ENCODE results near the gene YES1.

YES1 gene

GRCh38 chr18:681985-682384, 130.1 kb downstream of the YES1 start:
- H3K9ac ChIP-seq (ENCODE audit: low read length): no peak overlapping the region
- no peaks in the 10 kb centered on the region for H3K27me3 ChIP-seq (ENCODE audit: control insufficient read depth, insufficient read depth, low read length)
- H3K4me1 ChIP-seq (ENCODE audit: control insufficient read depth, insufficient read depth, low read length): no peaks in the 10 kb centered on the region
- peaks cover 13% of the 10 kb centered on the region for H3K36me3 ChIP-seq (ENCODE audit: control insufficient read depth, insufficient read depth, low read length)
- no peak overlapping the region for H3K4me3 ChIP-seq (ENCODE audit: low read length)
- H3K27ac ChIP-seq (ENCODE audit: low read depth, low read length): no peak overlapping the region

GRCh38 chr18:680392-680791, 131.7 kb downstream of the YES1 start:
- Histone ChIP-seq H3K9ac (ENCODE audit: low read length) (no peak overlapping the region), H3K27me3 (ENCODE audit: control insufficient read depth, insufficient read depth, low read length) (no peaks in the 10 kb centered on the region), H3K36me3 (ENCODE audit: control insufficient read depth, insufficient read depth, low read length) (peaks cover 14% of the 10 kb centered on the region)

GRCh38 chr18:679516-679915, 132.5 kb downstream of the YES1 start:
- no peak overlapping the region for H3K4me3 ChIP-seq (ENCODE audit: low read length)
- H3K27me3 ChIP-seq (ENCODE audit: control insufficient read depth, insufficient read depth, low read length): no peaks in the 10 kb centered on the region
- H3K9ac ChIP-seq (ENCODE audit: low read length): no peak overlapping the region
- H3K27ac ChIP-seq (ENCODE audit: low read depth, low read length): no peak overlapping the region
- peaks cover 2% of the 10 kb centered on the region for H3K4me1 ChIP-seq (ENCODE audit: control insufficient read depth, insufficient read depth, low read length)
- H3K36me3 ChIP-seq (ENCODE audit: control insufficient read depth, insufficient read depth, low read length): peaks cover 14% of the 10 kb centered on the region

More at GRCh38 chr18:680392-680791, 131.7 kb downstream of the YES1 start:
- no peaks in the 10 kb centered on the region for H3K4me1 ChIP-seq (ENCODE audit: control insufficient read depth, insufficient read depth, low read length)
- no peak overlapping the region for H3K27ac ChIP-seq (ENCODE audit: low read depth, low read length)
- H3K4me3 ChIP-seq (ENCODE audit: low read length): no peak overlapping the region

DNA sequence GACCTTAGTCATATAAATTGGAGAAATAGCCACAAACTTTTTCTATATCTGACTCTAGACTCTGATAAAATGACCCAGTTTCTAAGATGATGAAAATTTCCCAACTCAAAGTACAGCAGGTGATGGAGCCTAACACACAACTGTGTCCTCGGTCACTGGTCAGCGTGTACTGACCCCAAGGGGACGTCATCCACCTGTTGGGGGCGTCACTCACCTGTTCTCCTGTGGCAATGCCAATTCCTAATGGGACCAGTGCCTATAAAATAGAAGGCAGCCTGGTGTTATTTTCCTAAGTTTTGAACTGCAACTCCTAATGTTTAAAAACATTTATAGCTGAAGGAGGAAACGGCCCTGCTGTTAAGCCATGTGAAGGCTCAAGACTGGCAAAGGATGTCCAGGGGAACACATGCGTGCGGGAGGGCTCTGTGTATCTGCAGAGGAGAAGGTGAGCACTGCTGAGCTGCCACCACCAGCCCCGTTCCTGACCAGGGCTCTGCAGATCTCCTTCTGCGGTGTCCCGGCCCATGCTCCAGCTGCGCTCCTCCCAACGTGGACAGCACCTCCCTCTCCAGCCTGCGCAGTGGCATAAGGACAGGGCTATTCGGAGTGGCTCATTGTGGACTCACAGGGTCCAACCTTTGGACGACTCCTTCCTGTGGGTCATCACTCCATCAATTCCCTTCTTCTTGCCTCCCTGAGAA, 133.4 kb downstream of the YES1 start:
- peaks cover 14% of the 10 kb centered on the region for H3K36me3 ChIP-seq (ENCODE audit: control insufficient read depth, insufficient read depth, low read length)
- H3K27me3 ChIP-seq (ENCODE audit: control insufficient read depth, insufficient read depth, low read length): no peaks in the 10 kb centered on the region
- no peak overlapping the region for H3K9ac ChIP-seq (ENCODE audit: low read length)

DNA sequence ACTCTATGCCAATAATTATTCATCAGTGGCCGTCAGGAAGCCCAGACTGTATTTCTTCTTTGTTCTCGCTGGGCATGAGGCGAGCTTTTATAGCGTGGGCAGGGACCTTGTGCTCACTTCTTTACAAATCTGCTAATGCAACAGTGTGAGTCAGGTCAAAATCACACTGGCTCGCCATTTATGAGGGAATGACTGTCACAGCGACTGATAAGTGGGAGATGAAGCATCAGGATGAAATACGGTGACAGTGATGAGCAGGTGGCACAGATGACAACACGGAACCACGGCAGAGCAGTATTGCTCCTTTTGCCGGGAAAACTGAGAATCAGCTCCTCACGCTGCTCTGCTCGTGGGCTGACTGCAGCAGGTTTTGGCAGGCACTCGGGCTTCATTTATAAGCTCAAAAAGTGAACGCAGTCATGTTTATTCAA, 134.1 kb downstream of the YES1 start:
- no peak overlapping the region for H3K4me3 ChIP-seq (ENCODE audit: low read length)
- no peak overlapping the region for H3K9ac ChIP-seq (ENCODE audit: low read length)
- peaks cover 4% of the 10 kb centered on the region for H3K4me1 ChIP-seq (ENCODE audit: control insufficient read depth, insufficient read depth, low read length)
- H3K27me3 ChIP-seq (ENCODE audit: control insufficient read depth, insufficient read depth, low read length): no peaks in the 10 kb centered on the region
- no peak overlapping the region for H3K27ac ChIP-seq (ENCODE audit: low read depth, low read length)
- peaks cover 14% of the 10 kb centered on the region for H3K36me3 ChIP-seq (ENCODE audit: control insufficient read depth, insufficient read depth, low read length)

More for the DNA sequence above, 133.4 kb downstream of the YES1 start:
- H3K27ac ChIP-seq (ENCODE audit: low read depth, low read length): no peak overlapping the region
- peaks cover 3% of the 10 kb centered on the region for H3K4me1 ChIP-seq (ENCODE audit: control insufficient read depth, insufficient read depth, low read length)
- no peak overlapping the region for H3K4me3 ChIP-seq (ENCODE audit: low read length)

DNA sequence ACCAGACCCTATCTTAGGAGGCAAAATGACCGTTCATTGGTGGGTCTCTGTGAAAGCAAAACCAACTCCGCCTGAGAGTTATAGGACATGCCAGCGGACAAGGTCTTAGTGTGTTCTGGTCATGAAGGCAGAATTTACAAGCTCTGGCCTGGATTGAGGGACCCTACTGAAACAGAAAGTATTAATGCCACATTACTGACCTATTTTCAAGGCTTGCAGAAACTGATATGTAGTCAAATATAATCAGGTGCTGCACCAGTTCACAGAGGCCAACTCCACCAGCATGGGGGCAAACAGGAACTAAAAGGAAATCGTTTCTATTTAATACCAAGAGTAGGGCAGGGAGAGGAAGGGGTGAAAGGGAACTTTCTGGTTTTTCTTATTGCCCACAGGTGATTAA, 134.9 kb downstream of the YES1 start:
- H3K27ac ChIP-seq (ENCODE audit: low read depth, low read length): no peak overlapping the region
- no peaks in the 10 kb centered on the region for H3K27me3 ChIP-seq (ENCODE audit: control insufficient read depth, insufficient read depth, low read length)
- H3K36me3 ChIP-seq (ENCODE audit: control insufficient read depth, insufficient read depth, low read length): peaks cover 13% of the 10 kb centered on the region
- peaks cover 4% of the 10 kb centered on the region for H3K4me1 ChIP-seq (ENCODE audit: control insufficient read depth, insufficient read depth, low read length)
- no peak overlapping the region for H3K4me3 ChIP-seq (ENCODE audit: low read length)
- no peak overlapping the region for H3K9ac ChIP-seq (ENCODE audit: low read length)

- peaks cover 9% of the 10 kb centered on the region for H3K36me3 ChIP-seq (ENCODE audit: control insufficient read depth, insufficient read depth, low read length)
- no peak overlapping the region for H3K9ac ChIP-seq (ENCODE audit: low read length)
- H3K4me3 ChIP-seq (ENCODE audit: low read length): no peak overlapping the region
- H3K4me1 ChIP-seq (ENCODE audit: control insufficient read depth, insufficient read depth, low read length): peaks cover 4% of the 10 kb centered on the region
- H3K27me3 ChIP-seq (ENCODE audit: control insufficient read depth, insufficient read depth, low read length): no peaks in the 10 kb centered on the region
- no peak overlapping the region for H3K27ac ChIP-seq (ENCODE audit: low read depth, low read length)
Observed at GRCh38 chr18:676736-677135, 135.3 kb downstream of the YES1 start.

DNA sequence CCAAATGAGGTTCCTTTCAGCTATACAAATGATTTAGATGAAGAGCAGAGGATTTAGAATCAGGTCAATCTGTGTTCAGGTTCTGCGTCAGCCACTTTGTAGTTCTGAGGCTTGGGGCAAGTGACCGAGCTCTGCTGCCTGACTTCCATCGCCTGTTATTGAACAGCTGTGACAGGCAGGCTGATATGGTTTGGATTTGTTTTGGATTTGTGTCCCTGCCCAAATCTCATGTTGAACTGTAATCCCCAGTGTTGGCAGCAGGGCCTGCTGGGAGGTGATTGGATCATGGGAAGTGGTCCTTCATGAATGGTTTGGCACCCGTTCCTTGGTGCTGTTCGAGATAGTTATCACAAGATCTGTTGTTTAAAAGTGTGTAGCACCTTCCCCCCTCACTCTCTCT, 136.0 kb downstream of the YES1 start:
- Histone ChIP-seq H3K4me3 (ENCODE audit: low read length) (no peak overlapping the region), H3K9ac (ENCODE audit: low read length) (no peak overlapping the region), H3K4me1 (ENCODE audit: control insufficient read depth, insufficient read depth, low read length) (peaks cover 4% of the 10 kb centered on the region), H3K27ac (ENCODE audit: low read depth, low read length) (no peak overlapping the region), H3K36me3 (ENCODE audit: control insufficient read depth, insufficient read depth, low read length) (peaks cover 3% of the 10 kb centered on the region), H3K27me3 (ENCODE audit: control insufficient read depth, insufficient read depth, low read length) (no peaks in the 10 kb centered on the region)

DNA sequence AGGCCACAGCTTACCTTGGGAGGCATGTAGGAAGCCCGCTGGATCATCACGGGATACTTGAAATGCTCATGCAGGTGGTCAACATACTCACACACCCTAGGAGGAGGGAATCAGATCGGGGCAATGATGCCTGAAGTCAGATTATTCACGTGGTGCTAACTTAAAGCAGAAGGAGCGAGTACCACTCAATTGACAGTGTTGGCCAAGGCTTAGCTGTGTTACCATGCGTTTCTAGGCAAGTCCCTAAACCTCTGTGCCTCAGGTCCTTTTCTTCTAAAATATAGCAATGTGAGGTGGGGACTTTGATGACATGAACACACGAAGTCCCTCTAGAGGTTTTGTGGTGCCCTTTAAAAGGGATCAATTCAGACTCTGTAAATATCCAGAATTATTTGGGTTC, 136.7 kb downstream of the YES1 start:
- H3K4me1 ChIP-seq (ENCODE audit: control insufficient read depth, insufficient read depth, low read length): peaks cover 4% of the 10 kb centered on the region
- H3K9ac ChIP-seq (ENCODE audit: low read length): no peak overlapping the region
- H3K36me3 ChIP-seq (ENCODE audit: control insufficient read depth, insufficient read depth, low read length): peaks cover 3% of the 10 kb centered on the region
- no peaks in the 10 kb centered on the region for H3K27me3 ChIP-seq (ENCODE audit: control insufficient read depth, insufficient read depth, low read length)
- H3K4me3 ChIP-seq (ENCODE audit: low read length): no peak overlapping the region
- H3K27ac ChIP-seq (ENCODE audit: low read depth, low read length): no peak overlapping the region

DNA sequence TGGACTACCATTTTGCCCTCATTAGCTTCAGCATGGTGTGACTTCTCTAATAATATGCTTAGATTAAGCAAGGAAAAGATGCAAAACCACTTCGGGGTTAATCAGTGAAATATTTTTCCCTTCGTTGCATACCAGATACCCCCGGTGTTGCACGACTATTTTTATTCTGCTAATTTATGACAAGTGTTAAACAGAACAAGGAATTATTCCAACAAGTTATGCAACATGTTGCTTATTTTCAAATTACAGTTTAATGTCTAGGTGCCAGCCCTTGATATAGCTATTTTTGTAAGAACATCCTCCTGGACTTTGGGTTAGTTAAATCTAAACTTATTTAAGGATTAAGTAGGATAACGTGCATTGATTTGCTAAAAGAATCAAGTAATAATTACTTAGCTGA, 138.3 kb downstream of the YES1 start:
- H3K9ac ChIP-seq (ENCODE audit: low read length): no peak overlapping the region
- H3K27ac ChIP-seq (ENCODE audit: low read depth, low read length): no peak overlapping the region
- no peak overlapping the region for H3K4me3 ChIP-seq (ENCODE audit: low read length)
- no peaks in the 10 kb centered on the region for H3K27me3 ChIP-seq (ENCODE audit: control insufficient read depth, insufficient read depth, low read length)
- peaks cover 4% of the 10 kb centered on the region for H3K4me1 ChIP-seq (ENCODE audit: control insufficient read depth, insufficient read depth, low read length)
- H3K36me3 ChIP-seq (ENCODE audit: control insufficient read depth, insufficient read depth, low read length): peaks cover 3% of the 10 kb centered on the region

DNA sequence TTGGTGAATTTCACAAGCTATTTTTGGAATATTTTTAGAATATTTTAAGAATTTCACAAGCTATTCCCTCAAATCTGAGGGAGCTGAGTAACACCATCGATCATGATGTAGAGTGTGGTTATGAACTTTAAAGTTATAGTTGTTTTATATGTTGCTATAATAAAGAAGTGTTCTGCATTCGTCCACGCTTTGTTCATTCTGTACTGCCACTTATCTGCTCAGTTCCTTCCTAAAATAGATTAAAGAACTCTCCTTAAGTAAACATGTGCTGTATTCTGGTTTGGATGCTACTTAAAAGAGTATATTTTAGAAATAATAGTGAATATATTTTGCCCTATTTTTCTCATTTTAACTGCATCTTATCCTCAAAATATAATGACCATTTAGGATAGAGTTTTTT, 138.7 kb downstream of the YES1 start:
- peak overlapping the region; percentile 27 for H3K27ac ChIP-seq (ENCODE audit: low read depth, low read length)
- no peak overlapping the region for H3K9ac ChIP-seq (ENCODE audit: low read length)
- H3K27me3 ChIP-seq (ENCODE audit: control insufficient read depth, insufficient read depth, low read length): no peaks in the 10 kb centered on the region
- H3K36me3 ChIP-seq (ENCODE audit: control insufficient read depth, insufficient read depth, low read length): peaks cover 3% of the 10 kb centered on the region
- peaks cover 4% of the 10 kb centered on the region for H3K4me1 ChIP-seq (ENCODE audit: control insufficient read depth, insufficient read depth, low read length)
- H3K4me3 ChIP-seq (ENCODE audit: low read length): no peak overlapping the region

All from rectal smooth muscle tissue (tissue), 1 donor.